T1000 (cell line): Measurements from ENCODE around the gene DYNC2I2.
"Not testable (repeated sequence)": the region's sequence is repeated elsewhere in the genome, so short reads cannot be mapped to it uniquely, and the experiment has no call there.

Experiments used
- DNase-seq: peaks from one replicate; lab custom pipeline; 2025; ENCODE audit warnings: mixed read lengths; lab: John Stamatoyannopoulos, UW

The DYNC2I2 gene

GRCh38 chr9:128656416-128657343 lies at the start of gene DYNC2I2:
DYNC2I2 (minus strand) TSS chr9:128656847; CDS start chr9:128656726, 121 bp downstream.
- peak; percentile 86 for DNase-seq

DNA sequence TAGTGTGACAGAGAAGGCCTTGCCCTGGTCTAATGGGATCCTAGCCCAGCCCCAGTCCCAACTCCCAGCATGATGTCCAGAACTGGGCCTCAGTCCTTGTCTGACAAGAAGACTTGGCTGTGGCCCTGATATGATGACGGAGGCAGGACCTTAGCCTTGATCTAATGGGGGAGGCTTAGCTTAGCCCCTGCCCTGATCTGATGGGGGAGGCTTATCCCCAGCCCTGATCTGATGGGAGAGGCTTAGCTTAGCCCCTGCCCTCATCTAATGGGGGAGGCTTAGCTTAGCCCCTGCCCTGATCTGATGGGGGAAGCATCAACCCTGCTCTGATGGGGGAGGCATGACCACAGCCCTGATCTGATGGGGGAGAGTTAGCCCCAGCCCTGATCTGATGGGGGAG lies 49.4 kb upstream of the DYNC2I2 start:
- DNase-seq = no peak

- no peak for DNase-seq
Measured at GRCh38 chr9:128705051-128705965, 48.7 kb upstream of the DYNC2I2 start.

DNA sequence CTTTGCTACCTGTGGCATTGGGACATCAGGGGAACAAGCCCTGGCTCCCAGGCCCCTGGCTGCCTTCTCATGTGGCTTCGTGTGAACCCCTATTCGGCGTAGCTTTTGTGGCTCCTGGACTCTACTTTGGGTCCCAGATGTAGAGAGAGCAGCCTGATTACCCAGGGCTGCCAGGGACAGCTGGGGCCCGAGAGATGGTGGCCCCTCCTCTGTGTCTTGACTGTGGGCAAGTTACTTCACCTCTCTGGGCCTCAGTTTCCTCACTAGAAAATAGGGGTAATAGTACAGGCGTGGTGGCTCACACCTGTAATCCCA lies 47.7 kb upstream of the DYNC2I2 start:
- DNase-seq = no peak

- DNase-seq = no peak
Measured at GRCh38 chr9:128703616-128704355, 47.1 kb upstream of the DYNC2I2 start.

GRCh38 chr9:128702949-128703615 lies 46.4 kb upstream of the DYNC2I2 start:
- no peak for DNase-seq

DNA sequence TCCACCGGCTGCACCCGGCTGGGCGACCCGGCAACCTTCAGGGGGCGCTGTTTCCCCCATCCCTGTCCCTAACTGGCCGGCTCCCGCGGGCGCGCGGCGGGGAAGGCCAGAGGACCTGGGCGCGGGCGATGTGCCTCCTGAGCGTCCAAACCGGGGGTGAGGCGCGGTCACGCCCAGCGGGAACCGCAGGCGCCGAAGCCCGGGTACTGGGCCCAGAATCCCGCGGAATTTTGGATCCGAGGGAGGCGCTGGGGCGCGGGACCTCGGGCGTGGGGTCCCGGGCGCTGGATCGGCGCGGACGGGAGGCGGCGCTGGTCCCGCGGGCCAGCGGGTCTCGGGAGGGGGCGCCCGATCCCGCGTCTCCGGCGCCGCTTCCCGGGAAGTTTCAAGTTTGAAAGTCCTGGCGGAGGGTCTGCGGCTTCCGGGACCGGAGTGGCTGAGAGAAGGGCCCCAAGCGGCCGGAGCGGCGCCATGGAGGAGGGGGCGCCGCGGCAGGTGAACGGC lies 45.9 kb upstream of the DYNC2I2 start, which contains the start of gene PKN3:
Gene PKN3, plus strand, starts transcription at position 59 of the 504 bp plus-strand sequence. Its CDS starts 413 bp downstream, at position 472.
- DNase-seq = peak; percentile 79

GRCh38 chr9:128701227-128701854 lies 44.7 kb upstream of the DYNC2I2 start:
- DNase-seq = no peak

GRCh38 chr9:128699096-128699795 lies 42.6 kb upstream of the DYNC2I2 start:
- DNase-seq = not testable (repeated sequence)

- DNase-seq = no peak
Measured at GRCh38 chr9:128696923-128697707, 40.5 kb upstream of the DYNC2I2 start.

DNA sequence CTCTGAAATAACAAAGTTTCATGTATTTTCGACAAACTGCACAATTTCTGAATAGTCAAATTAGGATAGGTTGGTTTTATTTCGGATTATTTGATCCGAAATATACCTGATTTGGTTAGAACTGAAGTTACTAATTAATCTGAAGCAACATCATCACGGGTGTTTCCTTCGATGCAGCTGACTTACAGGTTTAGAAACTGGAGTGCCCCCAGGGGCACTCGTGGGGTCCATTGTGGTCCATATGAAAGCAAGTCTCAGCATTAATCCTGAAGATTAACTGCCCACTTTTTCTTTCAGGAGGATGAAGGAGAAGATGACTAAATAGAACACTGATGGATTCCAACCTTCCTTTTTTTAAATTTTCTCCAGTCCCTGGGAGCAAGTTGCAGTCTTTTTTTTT lies 37.7 kb upstream of the DYNC2I2 start:
- no peak for DNase-seq

DNA sequence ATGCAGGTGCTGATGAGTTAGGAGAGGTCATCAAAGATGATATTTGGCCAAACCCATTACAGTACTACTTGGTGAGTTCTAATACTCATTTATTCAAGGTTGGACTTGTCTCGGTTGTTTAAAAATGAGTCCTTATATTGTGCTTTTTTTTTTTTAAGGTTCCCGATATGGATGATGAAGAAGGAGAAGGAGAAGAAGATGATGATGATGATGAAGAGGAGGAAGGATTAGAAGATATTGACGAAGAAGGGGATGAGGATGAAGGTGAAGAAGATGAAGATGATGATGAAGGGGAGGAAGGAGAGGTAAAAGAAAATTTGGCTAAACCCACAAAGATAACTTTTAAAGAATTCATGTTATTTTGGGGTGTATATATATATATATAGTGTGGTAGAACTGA lies 37.1 kb upstream of the DYNC2I2 start:
- not testable (repeated sequence) for DNase-seq

GRCh38 chr9:128690684-128691034 lies 34.0 kb upstream of the DYNC2I2 start:
- DNase-seq = no peak

GRCh38 chr9:128689820-128690683 lies 33.4 kb upstream of the DYNC2I2 start:
- DNase-seq = no peak

DNA sequence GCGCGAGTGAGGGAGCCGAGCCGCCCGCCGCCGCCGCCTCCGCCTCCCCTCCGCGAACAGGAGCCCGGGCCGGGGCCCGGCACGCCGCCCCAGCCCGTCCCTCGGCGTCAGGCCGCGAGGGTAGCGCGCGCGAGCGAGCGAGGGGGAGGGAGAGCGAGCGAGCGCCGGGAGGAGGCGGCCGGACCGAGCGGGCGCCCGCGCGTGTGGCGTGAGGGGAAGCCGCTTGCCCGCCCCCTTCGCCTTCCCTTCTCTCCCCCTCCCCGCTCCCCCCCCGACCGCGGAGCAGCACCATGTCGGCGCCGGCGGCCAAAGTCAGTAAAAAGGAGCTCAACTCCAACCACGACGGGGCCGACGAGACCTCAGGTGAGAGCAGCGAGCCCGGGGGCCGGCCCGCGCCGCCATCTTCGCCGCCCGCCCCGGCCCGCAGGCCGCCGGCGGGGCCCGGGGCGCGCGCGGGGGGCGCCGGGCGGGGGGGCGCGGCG lies 32.7 kb upstream of the DYNC2I2 start:
- DNase-seq = no peak

DNA sequence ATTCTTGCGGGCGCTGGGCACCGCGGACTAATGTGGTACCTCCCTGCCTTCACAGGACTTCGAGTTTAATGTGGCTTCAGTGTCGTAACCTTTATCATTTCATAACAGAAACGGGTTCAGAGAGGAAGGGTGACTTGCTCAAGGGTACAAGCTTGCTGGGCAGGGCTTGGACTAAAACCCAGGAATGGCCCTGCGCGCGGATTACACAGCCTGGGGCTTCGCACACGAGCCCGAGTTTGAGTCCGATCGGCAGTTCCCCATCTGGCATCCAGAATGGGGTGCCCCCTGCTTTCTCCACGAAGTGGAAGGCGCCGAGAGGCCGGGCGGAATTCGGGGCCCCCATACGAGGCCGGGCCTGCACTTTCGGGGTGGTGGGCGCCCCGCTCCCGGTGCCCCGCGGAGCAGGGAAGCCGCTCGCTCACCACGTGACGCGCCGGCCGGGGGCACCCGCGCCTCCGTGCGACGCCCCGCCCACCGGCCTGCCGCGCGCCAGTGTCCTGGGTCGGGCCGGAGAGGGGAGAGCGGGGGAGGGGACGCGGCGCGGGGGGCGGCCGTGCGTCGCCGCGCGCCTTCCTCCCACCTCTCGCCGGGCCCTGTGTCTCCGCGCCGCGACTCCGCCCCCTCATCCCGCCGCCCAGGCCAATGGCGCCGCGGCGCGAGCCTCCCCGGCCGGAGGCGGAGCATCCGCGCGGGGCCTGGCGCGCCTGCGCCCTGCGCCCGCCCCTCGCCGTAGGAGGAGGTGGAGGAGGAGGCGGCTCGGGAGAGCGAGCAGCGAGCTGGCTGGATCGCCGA lies 32.0 kb upstream of the DYNC2I2 start, which contains the start of gene SET:
Gene SET, plus strand, starts transcription at position 722 of the 792 bp plus-strand sequence. CDS start 361 bp downstream, outside the sequence.
- peak; percentile 80 for DNase-seq

GRCh38 chr9:128687453-128687852 lies 30.8 kb upstream of the DYNC2I2 start:
- no peak for DNase-seq
